HUES6 (cell line): ENCODE measurements around the gene PROZ.
"Not testable (repeated sequence)": the region's sequence is repeated elsewhere in the genome, so short reads cannot be mapped to it uniquely, and the experiment has no call there.

ENCODE experiments used
- H3K27ac ChIP-seq: 2 replicates; pipeline ENCODE4 v1.7.0; 2013; ENCODE audit warnings: low read depth, mild to moderate bottlenecking, low read length, inconsistent platforms
- H3K27me3 ChIP-seq: 2 replicates; pipeline ENCODE4 v1.6.1; 2013; ENCODE audit warnings: low read length; ENCODE audit not compliant: control insufficient read depth, insufficient read depth
- H3K36me3 ChIP-seq: 2 replicates; pipeline ENCODE4 v1.6.1; 2013; ENCODE audit warnings: low read length; ENCODE audit not compliant: control insufficient read depth, insufficient read depth
- H3K4me1 ChIP-seq: 2 replicates; pipeline ENCODE4 v1.6.1; 2013; ENCODE audit warnings: low read length; ENCODE audit not compliant: control insufficient read depth, insufficient read depth
- H3K4me3 ChIP-seq: 2 replicates; pipeline ENCODE4 v1.5.1; 2013; ENCODE audit warnings: low read depth, low read length
- H3K9ac ChIP-seq: one replicate; pipeline ENCODE4 v1.6.1; 2013; ENCODE audit warnings: mild to moderate bottlenecking, low read length
- H3K9me3 ChIP-seq: 2 replicates; pipeline ENCODE4 v1.6.1; 2013; ENCODE audit warnings: low read depth, low read length; ENCODE audit not compliant: control insufficient read depth, insufficient read depth

PROZ gene

GRCh38 chr13:113152984-113153809, 5.3 kb upstream of the PROZ start:
- H3K4me3 ChIP-seq: peak overlapping the region; percentile 52
- no peak overlapping the region for H3K27ac ChIP-seq

GRCh38 chr13:113153810-113154748, 4.4 kb upstream of the PROZ start:
- Histone ChIP-seq H3K9ac (peak overlapping the region; percentile 54), H3K4me3 (peak overlapping the region; percentile 52), H3K9me3 (peaks cover 3% of the 10 kb centered on the region; the same call in 1 of the 2 replicates), H3K4me1 (peaks cover 31% of the 10 kb centered on the region), H3K27ac (no peak overlapping the region), H3K36me3 (no peaks in the 10 kb centered on the region), H3K27me3 (peaks cover 23% of the 10 kb centered on the region)

More at GRCh38 chr13:113152984-113153809, 5.3 kb upstream of the PROZ start:
- Histone ChIP-seq H3K36me3 (no peaks in the 10 kb centered on the region), H3K9ac (peak overlapping the region; percentile 54), H3K4me1 (peaks cover 24% of the 10 kb centered on the region), H3K27me3 (peaks cover 23% of the 10 kb centered on the region), H3K9me3 (peaks cover 3% of the 10 kb centered on the region; the same call in 1 of the 2 replicates)

DNA sequence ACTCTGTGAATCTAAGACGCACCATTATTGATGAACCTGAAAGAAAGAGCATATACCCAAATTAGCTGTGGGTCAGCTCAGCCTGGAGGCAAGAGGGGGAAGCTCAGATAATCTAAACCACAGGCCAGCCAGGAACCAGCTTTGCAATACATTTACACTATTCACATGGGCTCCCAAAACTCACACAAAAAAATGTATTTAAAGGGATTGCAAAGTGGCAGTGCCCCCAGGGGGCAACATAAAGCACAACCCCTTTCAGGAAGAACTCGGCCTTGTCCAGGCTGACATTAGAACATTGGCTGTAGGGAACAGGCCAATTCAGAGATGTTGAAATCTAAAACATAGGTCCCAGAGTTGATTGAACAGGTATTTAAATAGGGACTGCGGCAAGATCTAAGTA, 3.2 kb upstream of the PROZ start:
- Histone ChIP-seq H3K4me3 (no peak overlapping the region), H3K36me3 (no peaks in the 10 kb centered on the region), H3K9ac (no peak overlapping the region), H3K4me1 (peaks cover 41% of the 10 kb centered on the region), H3K9me3 (peaks cover 3% of the 10 kb centered on the region; the same call in 1 of the 2 replicates), H3K27ac (no peak overlapping the region), H3K27me3 (peaks cover 24% of the 10 kb centered on the region)

DNA sequence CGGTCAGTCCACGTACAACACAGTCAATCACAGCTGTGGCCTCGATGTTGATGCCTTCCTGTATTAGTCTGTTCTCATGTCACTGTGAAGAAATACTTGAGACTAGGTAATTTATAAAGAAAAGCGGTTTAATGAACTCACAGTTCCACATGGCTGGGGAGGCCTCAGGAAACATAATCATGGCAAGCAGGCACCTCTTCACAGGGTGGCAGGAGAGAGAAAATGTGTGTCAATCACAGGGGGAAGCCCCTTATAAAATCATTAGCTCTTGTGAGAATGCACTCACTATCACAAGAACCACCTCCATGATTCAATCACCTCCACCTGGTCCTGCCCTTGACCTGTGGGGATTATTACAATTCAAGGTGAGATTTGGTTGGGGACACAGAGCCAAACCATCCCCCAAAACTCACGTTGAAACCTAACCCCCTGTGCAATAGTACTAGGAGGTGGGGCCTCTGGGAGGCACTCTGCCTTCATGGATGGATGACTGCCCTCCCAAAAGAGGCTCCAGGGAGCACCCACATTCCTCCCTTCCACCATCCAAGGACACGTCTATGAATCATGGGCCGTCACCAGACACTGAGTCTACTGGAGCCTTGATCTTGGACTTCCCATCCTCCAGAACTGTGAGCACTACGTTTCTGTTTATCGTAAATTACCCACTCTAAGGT, 2.3 kb upstream of the PROZ start:
- Histone ChIP-seq H3K9ac (no peak overlapping the region), H3K9me3 (peaks cover 3% of the 10 kb centered on the region; the same call in 1 of the 2 replicates), H3K36me3 (no peaks in the 10 kb centered on the region), H3K27ac (no peak overlapping the region), H3K4me1 (peaks cover 43% of the 10 kb centered on the region), H3K27me3 (peaks cover 32% of the 10 kb centered on the region), H3K4me3 (no peak overlapping the region)

DNA sequence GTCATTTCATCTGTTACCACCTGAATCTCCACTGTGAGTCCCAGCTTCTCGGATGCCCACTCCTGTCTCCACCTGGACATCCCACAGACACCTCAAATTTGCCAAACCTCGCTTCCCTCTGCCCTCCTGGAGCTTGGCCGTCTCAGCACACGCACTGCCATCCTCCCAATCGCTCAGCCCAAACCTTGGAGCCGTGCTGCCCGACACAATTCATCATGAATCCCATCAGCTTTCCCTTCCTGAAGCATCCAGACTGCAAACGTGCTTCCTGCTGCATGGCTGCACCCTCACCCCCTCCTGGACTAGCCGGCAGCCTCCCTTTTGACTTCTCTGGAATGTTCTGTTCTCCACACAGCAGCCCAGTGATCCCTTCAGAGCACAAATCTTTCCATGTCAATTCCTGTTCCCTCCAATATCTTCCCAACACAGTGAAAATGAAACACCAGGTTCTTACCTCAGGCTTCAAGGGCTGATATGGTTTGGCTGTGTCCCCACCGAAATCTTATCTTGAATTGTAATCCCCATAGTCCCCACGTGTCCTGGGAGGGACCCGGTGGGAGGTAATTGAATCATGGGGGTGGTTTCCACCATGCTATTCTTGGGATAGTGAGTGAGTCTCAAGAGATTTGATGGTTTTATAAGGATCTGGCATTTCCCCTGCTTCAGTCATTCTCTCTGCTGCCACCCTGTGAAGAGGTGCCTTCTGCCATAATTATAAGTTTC, 1.1 kb upstream of the PROZ start:
- peaks cover 3% of the 10 kb centered on the region; the same call in 1 of the 2 replicates for H3K9me3 ChIP-seq
- H3K36me3 ChIP-seq: no peaks in the 10 kb centered on the region
- no peak overlapping the region for H3K9ac ChIP-seq
- H3K4me3 ChIP-seq: no peak overlapping the region
- H3K4me1 ChIP-seq: peaks cover 40% of the 10 kb centered on the region
- no peak overlapping the region for H3K27ac ChIP-seq
- H3K27me3 ChIP-seq: peaks cover 30% of the 10 kb centered on the region

- Histone ChIP-seq H3K27me3 (peaks cover 30% of the 10 kb centered on the region; the same call in 1 of the 2 replicates), H3K4me1 (peaks cover 33% of the 10 kb centered on the region), H3K36me3 (no peaks in the 10 kb centered on the region), H3K9me3 (peaks cover 3% of the 10 kb centered on the region; the same call in 1 of the 2 replicates), H3K9ac (no peak overlapping the region), H3K4me3 (no peak overlapping the region), H3K27ac (no peak overlapping the region)
Measured at GRCh38 chr13:113158946-113159345, 498 bp downstream of the PROZ start.

- H3K36me3 ChIP-seq: no peaks in the 10 kb centered on the region
- peaks cover 3% of the 10 kb centered on the region; the same call in 1 of the 2 replicates for H3K9me3 ChIP-seq
- peaks cover 28% of the 10 kb centered on the region for H3K4me1 ChIP-seq
- H3K4me3 ChIP-seq: no peak overlapping the region
- no peak overlapping the region for H3K27ac ChIP-seq
- peaks cover 30% of the 10 kb centered on the region; the same call in 1 of the 2 replicates for H3K27me3 ChIP-seq
- no peak overlapping the region for H3K9ac ChIP-seq
Measured at GRCh38 chr13:113159701-113160100, 1.3 kb downstream of the PROZ start.

- peaks cover 30% of the 10 kb centered on the region; the same call in 1 of the 2 replicates for H3K27me3 ChIP-seq
- no peaks in the 10 kb centered on the region; the same call in 1 of the 2 replicates for H3K36me3 ChIP-seq
- no peak overlapping the region for H3K27ac ChIP-seq
- H3K4me1 ChIP-seq: peaks cover 28% of the 10 kb centered on the region
- no peak overlapping the region; the same call in 1 of the 2 replicates for H3K4me3 ChIP-seq
- 0 out of 2 replicates have a peak, but pooled peaks cover 3% of the 10 kb centered on the region for H3K9me3 ChIP-seq
- no peak overlapping the region for H3K9ac ChIP-seq
Measured at GRCh38 chr13:113160983-113161382, 2.5 kb downstream of the PROZ start.

GRCh38 chr13:113161433-113161832, 3.0 kb downstream of the PROZ start:
- H3K4me3 ChIP-seq: no peak overlapping the region
- no peaks in the 10 kb centered on the region; the same call in 1 of the 2 replicates for H3K36me3 ChIP-seq
- H3K4me1 ChIP-seq: peaks cover 28% of the 10 kb centered on the region
- H3K9me3 ChIP-seq: 0 out of 2 replicates have a peak, but pooled peaks cover under 1% of the 10 kb centered on the region
- H3K27ac ChIP-seq: no peak overlapping the region
- no peak overlapping the region for H3K9ac ChIP-seq
- H3K27me3 ChIP-seq: peaks cover 30% of the 10 kb centered on the region; the same call in 1 of the 2 replicates

DNA sequence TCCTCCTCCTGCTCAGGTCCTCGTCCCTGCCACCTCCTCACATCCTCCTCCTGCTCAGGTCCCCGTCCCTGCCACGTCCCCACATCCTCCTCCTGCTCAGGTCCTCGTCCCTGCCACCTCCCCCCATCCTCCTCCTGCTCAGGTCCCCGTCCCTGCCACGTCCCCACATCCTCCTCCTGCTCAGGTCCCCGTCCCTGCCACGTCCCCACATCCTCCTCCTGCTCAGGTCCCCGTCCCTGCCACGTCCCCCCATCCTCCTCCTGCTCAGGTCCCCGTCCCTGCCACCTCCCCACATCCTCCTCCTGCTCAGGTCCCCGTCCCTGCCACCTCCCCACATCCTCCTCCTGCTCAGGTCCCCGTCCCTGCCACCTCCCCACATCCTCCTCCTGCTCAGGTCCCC, 3.5 kb downstream of the PROZ start:
- not testable (repeated sequence) for H3K4me3 ChIP-seq, H3K27ac ChIP-seq, H3K9ac ChIP-seq, H3K36me3 ChIP-seq, H3K9me3 ChIP-seq
- Histone ChIP-seq H3K27me3 (peaks cover 30% of the 10 kb centered on the region; the same call in 1 of the 2 replicates), H3K4me1 (peaks cover 28% of the 10 kb centered on the region)
